ENCODE data around the gene ZCCHC24.
"Not testable (repeated sequence)": the region's sequence is repeated elsewhere in the genome, so short reads cannot be mapped to it uniquely, and the experiment has no call there.

The ZCCHC24 gene

DNA sequence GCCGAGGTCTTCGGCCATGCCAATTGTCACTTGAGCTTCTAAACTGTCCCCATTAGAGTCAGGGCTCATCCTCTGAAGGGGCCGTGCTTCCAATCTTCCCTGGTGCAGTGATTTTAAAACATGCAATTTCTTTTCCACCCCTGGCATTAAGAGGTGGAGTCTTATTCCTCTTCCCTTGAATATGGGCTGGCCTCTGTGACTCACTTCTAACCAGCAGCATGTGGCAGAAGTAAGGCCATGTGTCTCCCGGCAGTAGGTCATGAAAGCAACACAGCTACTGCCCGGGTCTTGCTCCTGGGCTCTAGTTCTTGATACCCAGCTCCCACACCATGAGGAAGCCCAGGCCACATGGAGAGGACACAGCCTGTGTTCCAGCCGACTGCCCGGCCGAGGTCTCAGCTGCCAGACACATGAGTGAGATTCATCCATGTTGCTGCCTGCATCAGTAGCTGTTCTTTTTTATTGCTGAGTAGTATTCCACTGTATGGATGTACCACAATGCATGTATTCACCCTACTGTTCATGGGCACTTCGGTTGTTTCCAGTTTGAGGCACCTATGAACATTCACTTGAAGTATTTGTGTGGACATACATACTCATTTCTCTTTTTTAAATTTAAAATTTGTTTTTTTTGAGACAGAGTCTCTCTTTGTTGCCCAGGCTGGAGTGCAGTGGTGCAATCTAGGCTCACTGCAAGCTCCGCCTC is 112.7 kb downstream of the ZCCHC24 start:
- not testable (repeated sequence) for DNase-seq (ENCODE audit: low read depth in 1 of 2, low spot score in 1 of 2)

Data from activated T-helper 1 cell treated with anti-CD3 and anti-CD28 coated beads, Interleukin-2, amount 50 U/mL, for 16 hours (primary cell).